Measurements from ENCODE around the gene PURA. TPM values are rescaled to one million over a fixed set of nuclear protein-coding genes. Genes with fewer than 3 reads are reported as not detected.

Gene PURA
- total RNA-seq, 1 donor from 2014 or later: 12.0 TPM

DNA sequence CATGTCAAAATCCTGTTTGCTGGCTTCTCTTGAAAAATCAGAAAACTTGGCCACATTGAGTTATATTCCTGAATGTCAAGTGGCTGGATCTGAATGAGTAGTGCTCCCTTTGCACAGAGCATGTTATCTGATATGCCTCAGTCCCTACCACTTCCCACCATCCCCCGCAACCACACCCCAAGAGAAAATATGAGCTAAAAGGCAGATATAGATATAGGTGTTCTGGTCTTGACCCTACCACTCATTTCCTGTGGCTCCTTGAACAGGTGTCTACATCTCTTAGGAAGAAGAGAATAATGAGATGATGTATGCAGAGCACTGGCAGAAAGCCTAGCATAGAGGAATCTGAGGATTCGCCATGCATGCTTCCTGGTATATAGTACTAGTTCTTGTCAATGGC is 54.5 kb downstream of the PURA start:
- intact Hi-C loops (cut with micrococcal nuclease): no loop called here
- Mint-ChIP-seq H3K4me1 (peaks cover 2% of the 10 kb centered on the region), H3K4me3 (no peak overlapping the region), H3K9me3 (no peaks in the 10 kb centered on the region), H3K27me3 (peaks cover 25% of the 10 kb centered on the region), H3K36me3 (ENCODE audit: low read depth) (no peaks in the 10 kb centered on the region), H3K27ac (no peak overlapping the region)
- DNase-seq: no peak

DNA sequence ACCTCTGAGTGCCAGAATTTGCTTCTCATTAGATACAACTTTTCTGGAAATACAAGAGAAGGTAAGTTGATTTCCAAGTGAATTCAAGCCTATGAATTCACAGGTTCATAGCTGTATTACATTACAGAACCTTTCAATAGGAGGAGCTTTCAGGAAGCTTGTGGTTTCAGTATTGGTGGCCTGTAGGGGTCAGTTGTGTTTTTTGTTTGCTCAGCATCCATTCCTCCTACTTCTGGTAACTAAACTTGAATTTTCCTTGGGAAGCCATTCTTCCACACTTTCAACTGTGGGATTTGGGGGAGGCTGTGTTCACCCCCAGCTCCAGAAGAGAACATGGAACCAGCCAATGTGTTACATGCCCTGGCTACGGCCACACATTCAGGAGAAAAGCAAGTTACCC is 55.5 kb downstream of the PURA start:
- no peaks in the 10 kb centered on the region for H3K9me3 Mint-ChIP-seq
- intact Hi-C loops (cut with micrococcal nuclease): no loop called here
- DNase-seq: no peak
- H3K27ac Mint-ChIP-seq: no peak overlapping the region
- H3K4me1 Mint-ChIP-seq: peaks cover 5% of the 10 kb centered on the region
- H3K36me3 Mint-ChIP-seq (ENCODE audit: low read depth): no peaks in the 10 kb centered on the region
- no peak overlapping the region for H3K4me3 Mint-ChIP-seq
- peaks cover 26% of the 10 kb centered on the region for H3K27me3 Mint-ChIP-seq

DNA sequence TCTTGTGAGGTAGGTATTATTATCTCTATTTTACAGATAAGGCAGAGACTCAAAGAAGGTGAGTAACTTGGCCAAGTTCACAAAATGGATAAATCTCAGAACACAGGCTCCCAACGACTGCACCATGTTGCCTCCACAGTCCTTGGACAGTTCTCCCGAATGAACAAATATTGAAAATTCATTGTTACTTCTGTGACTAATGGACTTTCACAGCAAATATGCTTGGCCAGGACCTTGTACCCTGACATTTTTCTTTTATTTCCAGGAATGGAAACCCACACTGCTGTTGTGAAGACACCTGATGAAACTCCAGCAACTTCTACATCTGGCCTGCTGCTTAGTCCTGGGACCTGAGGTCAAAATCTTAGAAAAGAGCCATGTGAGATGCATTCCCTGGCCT is 58.6 kb downstream of the PURA start:
- no peak for DNase-seq
- no peak overlapping the region for H3K4me3 Mint-ChIP-seq
- H3K9me3 Mint-ChIP-seq: no peaks in the 10 kb centered on the region
- no peaks in the 10 kb centered on the region for H3K36me3 Mint-ChIP-seq (ENCODE audit: low read depth)
- H3K27ac Mint-ChIP-seq: no peak overlapping the region
- peaks cover 19% of the 10 kb centered on the region for H3K27me3 Mint-ChIP-seq
- H3K4me1 Mint-ChIP-seq: peaks cover 12% of the 10 kb centered on the region
- intact Hi-C loops (cut with micrococcal nuclease): loop anchor here (10.0 kb wide), 1 partner anchor 382 kb away; the partner anchor contains the start of gene SRA1

DNA sequence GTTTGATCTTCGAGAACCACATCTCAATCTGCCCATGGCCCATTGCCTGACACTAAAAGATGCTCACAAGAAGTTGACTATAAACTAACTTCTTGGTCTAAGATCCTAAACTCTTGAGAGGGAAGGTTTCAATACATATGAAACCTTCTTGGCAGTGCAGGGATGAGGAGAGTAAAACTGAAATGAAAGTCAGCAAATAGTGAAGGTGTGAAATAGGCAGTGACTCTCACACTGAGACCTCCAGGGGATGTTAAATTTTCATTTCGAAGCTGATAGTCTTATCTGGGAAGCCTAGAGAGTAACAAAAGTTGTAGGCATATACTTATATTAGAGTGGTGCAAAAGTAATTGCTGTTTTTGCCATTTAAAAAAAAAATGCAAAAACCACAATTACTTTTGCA is 60.1 kb downstream of the PURA start:
- intact Hi-C loops (cut with micrococcal nuclease): loop anchor here (2.0 to 10.0 kb wide), 2 partner anchors 171 to 381 kb away; partner anchors contain the start of gene SRA1
- no peak for DNase-seq
- no peaks in the 10 kb centered on the region for H3K9me3 Mint-ChIP-seq

DNA sequence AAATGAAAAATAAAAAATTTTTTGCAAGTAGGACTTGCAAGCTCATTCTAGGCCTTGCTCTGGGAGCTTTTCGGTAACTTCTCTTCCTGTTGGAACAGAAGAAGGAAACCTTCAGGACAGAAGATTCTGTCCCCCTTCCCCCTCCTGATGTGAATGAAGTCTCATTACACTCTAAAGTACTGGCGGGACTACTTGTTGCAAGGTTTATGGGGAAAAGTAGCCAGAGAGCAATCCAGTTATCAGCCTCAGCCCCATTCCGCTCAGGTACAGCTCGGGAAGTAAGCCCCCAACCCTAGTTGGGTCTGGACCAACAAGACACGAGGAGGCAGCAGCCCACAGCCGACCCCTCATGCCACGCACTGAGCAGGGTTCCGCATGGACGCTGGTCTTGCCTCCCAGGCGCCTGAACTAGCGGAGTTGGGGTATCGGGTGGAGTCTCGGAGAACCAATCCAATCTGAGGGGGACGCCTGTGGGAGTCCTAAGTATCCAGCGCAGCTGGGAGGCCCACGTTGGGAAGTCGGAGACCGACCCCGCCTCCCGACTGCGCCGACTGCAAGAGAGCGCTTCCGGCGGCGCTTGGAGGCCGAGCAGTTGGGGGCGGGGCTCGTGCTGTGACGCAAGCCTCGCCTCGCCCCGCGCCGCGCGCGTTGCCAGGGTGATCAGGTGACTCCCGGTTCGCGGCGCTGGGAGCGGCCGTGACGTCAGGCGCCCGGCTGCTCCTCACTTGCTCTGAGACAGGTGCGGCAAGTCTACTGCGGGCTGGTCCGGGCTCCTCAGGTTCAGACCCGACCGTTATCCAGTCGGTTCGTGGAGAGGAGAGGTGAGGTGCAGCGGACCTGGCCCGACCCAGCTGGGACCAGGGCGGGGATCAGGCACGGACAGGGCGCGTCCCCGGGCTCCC is 60.8 kb downstream of the PURA start, which contains the start of gene CYSTM1:
CYSTM1 (plus strand) TSS at position 724 of the 902 bp plus-strand sequence. CDS start 19,278 bp downstream, outside the sequence.
- H3K36me3 Mint-ChIP-seq (ENCODE audit: low read depth): no peaks in the 10 kb centered on the region
- H3K27me3 Mint-ChIP-seq: peaks cover 19% of the 10 kb centered on the region
- H3K27ac Mint-ChIP-seq: peak within 1 kb of the TSS; percentile 94
- H3K4me1 Mint-ChIP-seq: peaks cover 10% of the 10 kb centered on the region
- no peaks in the 10 kb centered on the region for H3K9me3 Mint-ChIP-seq
- DNase-seq: peak; percentile 99
- intact Hi-C loops (cut with micrococcal nuclease): loop anchor here (1.0 to 10.0 kb wide), 3 partner anchors 67 to 380 kb away; partner anchors contain the start of gene SRA1
- peak within 1 kb of the TSS; percentile 95 for H3K4me3 Mint-ChIP-seq

More for the DNA sequence above, 60.1 kb downstream of the PURA start:
- no peak overlapping the region for H3K27ac Mint-ChIP-seq
- peaks cover 19% of the 10 kb centered on the region for H3K27me3 Mint-ChIP-seq
- peaks cover 10% of the 10 kb centered on the region for H3K4me1 Mint-ChIP-seq
- peak overlapping the region; percentile 47 for H3K4me3 Mint-ChIP-seq
- H3K36me3 Mint-ChIP-seq (ENCODE audit: low read depth): no peaks in the 10 kb centered on the region

Other genes starting within 250 kb of the PURA start
- gene NRG2, start 70.8 kb upstream of the PURA start, total RNA-seq: 0.07 TPM in 2 replicates
- 2.8 TPM in 2 replicates for gene IGIP, start 11.8 kb downstream of the PURA start, total RNA-seq
- gene CYSTM1, start 61.1 kb downstream of the PURA start, total RNA-seq: 17.2 and 17.3 TPM in 2 replicates
- 51.5 and 57.9 TPM in 2 replicates for gene PFDN1, start 189.0 kb downstream of the PURA start, total RNA-seq
- 21.9 and 22.5 TPM in 2 replicates for gene HBEGF, start 232.5 kb downstream of the PURA start, total RNA-seq
- not detected in 2 replicates for gene SLC4A9, start 246.1 kb downstream of the PURA start, total RNA-seq

Measured in activated CD4-positive, alpha-beta T cell treated with anti-CD3 and anti-CD28 coated beads, Interleukin-2, amount 10 ng/mL, durations not matched to agents 24 days and 14 days (primary cell).